ENCODE results near the gene COL4A2.

COL4A2 gene

DNA sequence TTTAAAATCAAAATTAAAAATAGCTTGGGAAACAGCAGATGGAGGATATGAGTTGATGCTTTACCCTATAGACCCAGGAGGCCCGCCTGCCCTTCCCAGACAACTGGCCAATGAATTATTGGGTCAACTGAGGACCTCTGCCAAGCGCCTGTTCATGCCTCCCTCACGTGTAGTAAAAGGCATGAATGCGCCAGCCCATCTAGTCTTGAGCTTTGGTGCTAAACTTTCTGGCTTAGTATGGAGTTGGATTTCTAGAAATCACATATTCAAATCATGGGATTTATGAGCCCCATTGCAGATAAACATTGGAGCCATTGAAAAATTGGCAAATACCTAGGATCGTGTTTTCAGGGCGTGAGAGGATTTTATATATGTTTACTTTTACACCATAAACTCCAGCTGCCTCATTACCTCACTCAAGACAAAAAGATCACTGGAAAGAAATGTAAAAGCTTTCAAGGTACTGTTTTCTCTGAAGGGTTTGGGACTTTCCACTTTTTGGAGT lies 47.1 kb downstream of the COL4A2 start:
- H3K4me1 ChIP-seq (ENCODE audit: low read depth, poor library complexity, severe bottlenecking) = no peaks in the 10 kb centered on the region
- H3K4me2 ChIP-seq = no peak overlapping the region
- no peaks in the 10 kb centered on the region for H3K79me2 ChIP-seq (ENCODE audit: insufficient read depth, low read depth)
- H3K36me3 ChIP-seq (ENCODE audit: insufficient read depth) = no peaks in the 10 kb centered on the region
- no peaks in the 10 kb centered on the region for H4K20me1 ChIP-seq (ENCODE audit: insufficient read depth)
- no peak overlapping the region for H3K27ac ChIP-seq
- H3K4me3 ChIP-seq (IDR thresholded peaks at IDR 0.05; ENCODE audit: insufficient read depth, low read depth, low read length) = no peak overlapping the region
- H2AFZ ChIP-seq (ENCODE audit: low read depth) = no peak overlapping the region
- H3K27me3 ChIP-seq (ENCODE audit: insufficient read depth, low read depth) = no peaks in the 10 kb centered on the region
- H3K9ac ChIP-seq = no peak overlapping the region
- TF ChIP-seq CTCF (conservative IDR thresholded peaks at IDR 0.05; ENCODE audit: low read depth, low read length) = no peak

GRCh38 chr13:110354715-110355473 lies 47.8 kb downstream of the COL4A2 start:
- Histone ChIP-seq H3K27me3 (ENCODE audit: insufficient read depth, low read depth) (no peaks in the 10 kb centered on the region), H4K20me1 (ENCODE audit: insufficient read depth) (no peaks in the 10 kb centered on the region), H3K79me2 (ENCODE audit: insufficient read depth, low read depth) (no peaks in the 10 kb centered on the region)

DNA sequence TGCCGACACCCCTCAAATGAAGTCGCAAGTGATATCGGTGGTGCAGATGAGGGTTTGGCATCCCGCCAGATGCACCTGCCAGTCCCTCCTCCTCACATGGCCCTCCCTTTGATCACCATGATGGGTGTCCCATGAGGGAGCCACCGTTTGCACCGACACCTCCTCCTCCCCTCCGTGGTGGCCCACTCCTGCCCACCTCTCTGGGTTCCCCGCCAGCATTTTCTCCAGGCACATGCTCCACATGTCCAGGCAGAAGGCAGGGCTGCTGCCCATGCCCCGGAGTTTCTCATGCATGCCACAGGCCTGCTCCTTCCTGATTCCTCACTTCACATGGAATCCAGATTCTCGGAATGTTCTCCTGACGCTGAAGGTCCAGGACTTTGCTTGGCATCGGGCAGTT lies 49.3 kb downstream of the COL4A2 start:
- H3K27me3 ChIP-seq (ENCODE audit: insufficient read depth, low read depth) = no peaks in the 10 kb centered on the region
- TF ChIP-seq CTCF (conservative IDR thresholded peaks at IDR 0.05; ENCODE audit: low read depth, low read length) = no peak
- no peak overlapping the region for H3K4me3 ChIP-seq (IDR thresholded peaks at IDR 0.05; ENCODE audit: insufficient read depth, low read depth, low read length)
- no peak overlapping the region for H3K4me2 ChIP-seq
- H3K27ac ChIP-seq = no peak overlapping the region
- H3K4me1 ChIP-seq (ENCODE audit: low read depth, poor library complexity, severe bottlenecking) = no peaks in the 10 kb centered on the region
- H3K9ac ChIP-seq = no peak overlapping the region
- no peaks in the 10 kb centered on the region for H4K20me1 ChIP-seq (ENCODE audit: insufficient read depth)
- H3K36me3 ChIP-seq (ENCODE audit: insufficient read depth) = no peaks in the 10 kb centered on the region
- no peaks in the 10 kb centered on the region for H3K79me2 ChIP-seq (ENCODE audit: insufficient read depth, low read depth)
- H2AFZ ChIP-seq (ENCODE audit: low read depth) = no peak overlapping the region

More at GRCh38 chr13:110354715-110355473, 47.8 kb downstream of the COL4A2 start:
- Histone ChIP-seq H3K4me2 (no peak overlapping the region), H2AFZ (ENCODE audit: low read depth) (no peak overlapping the region), H3K9ac (no peak overlapping the region), H3K27ac (no peak overlapping the region), H3K36me3 (ENCODE audit: insufficient read depth) (no peaks in the 10 kb centered on the region), H3K4me1 (ENCODE audit: low read depth, poor library complexity, severe bottlenecking) (no peaks in the 10 kb centered on the region), H3K4me3 (IDR thresholded peaks at IDR 0.05; ENCODE audit: insufficient read depth, low read depth, low read length) (no peak overlapping the region)
- no peak for TF ChIP-seq CTCF (conservative IDR thresholded peaks at IDR 0.05; ENCODE audit: low read depth, low read length)

DNA sequence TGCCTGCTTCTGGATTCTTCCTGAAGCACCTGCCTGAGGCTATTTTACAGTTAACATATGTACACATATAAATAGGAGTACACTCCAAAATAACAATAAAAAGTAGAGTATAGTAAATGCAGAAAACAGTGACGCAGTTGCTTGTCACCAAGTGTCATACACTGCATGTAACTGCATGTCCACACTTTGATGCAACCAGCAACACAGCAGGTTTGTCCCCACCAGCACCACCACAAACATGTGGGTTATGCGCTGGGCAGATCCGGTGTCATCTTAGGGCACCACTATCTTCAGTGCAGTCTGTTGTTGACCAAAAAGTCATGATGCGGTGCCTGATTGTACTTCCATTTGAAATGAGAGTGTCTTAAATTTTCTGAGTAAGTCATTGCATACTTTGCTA lies 51.3 kb downstream of the COL4A2 start:
- Histone ChIP-seq H3K36me3 (ENCODE audit: insufficient read depth) (no peaks in the 10 kb centered on the region), H3K9ac (no peak overlapping the region), H3K4me2 (no peak overlapping the region), H3K27me3 (ENCODE audit: insufficient read depth, low read depth) (no peaks in the 10 kb centered on the region), H3K4me3 (IDR thresholded peaks at IDR 0.05; ENCODE audit: insufficient read depth, low read depth, low read length) (no peak overlapping the region), H4K20me1 (ENCODE audit: insufficient read depth) (no peaks in the 10 kb centered on the region), H2AFZ (ENCODE audit: low read depth) (no peak overlapping the region), H3K79me2 (ENCODE audit: insufficient read depth, low read depth) (no peaks in the 10 kb centered on the region), H3K27ac (no peak overlapping the region), H3K4me1 (ENCODE audit: low read depth, poor library complexity, severe bottlenecking) (no peaks in the 10 kb centered on the region)
- no peak for TF ChIP-seq CTCF (conservative IDR thresholded peaks at IDR 0.05; ENCODE audit: low read depth, low read length)
